ENCODE results near the gene MUC6. TPM values are rescaled to one million over a fixed set of nuclear protein-coding genes. Genes with fewer than 3 reads are reported as not detected.

The MUC6 gene
- total RNA-seq, 2 donors from 2014 or later: 13.1 TPM; not detected in 1

GRCh38 chr11:1054143-1055108 is 17.9 kb upstream of the MUC6 start:
- ATAC-seq (ENCODE audit: insufficient number of reproducible peaks, low FRiP score, low read depth) (no peak), DNase-seq (ENCODE audit: low spot score) (no peak)
- Histone ChIP-seq H3K4me1 (ENCODE audit: control insufficient read depth in 1 of 2, low read depth in 2 of 2) (no peaks in the 10 kb centered on the region), H3K27ac (no peak overlapping the region), H3K27me3 (replicated peaks; ENCODE audit: insufficient read depth) (no peaks in the 10 kb centered on the region), H3K4me3 (no peak overlapping the region), H3K9me3 (no peaks in the 10 kb centered on the region), H3K36me3 (no peaks in the 10 kb centered on the region)
- TF ChIP-seq, protein P1, sequence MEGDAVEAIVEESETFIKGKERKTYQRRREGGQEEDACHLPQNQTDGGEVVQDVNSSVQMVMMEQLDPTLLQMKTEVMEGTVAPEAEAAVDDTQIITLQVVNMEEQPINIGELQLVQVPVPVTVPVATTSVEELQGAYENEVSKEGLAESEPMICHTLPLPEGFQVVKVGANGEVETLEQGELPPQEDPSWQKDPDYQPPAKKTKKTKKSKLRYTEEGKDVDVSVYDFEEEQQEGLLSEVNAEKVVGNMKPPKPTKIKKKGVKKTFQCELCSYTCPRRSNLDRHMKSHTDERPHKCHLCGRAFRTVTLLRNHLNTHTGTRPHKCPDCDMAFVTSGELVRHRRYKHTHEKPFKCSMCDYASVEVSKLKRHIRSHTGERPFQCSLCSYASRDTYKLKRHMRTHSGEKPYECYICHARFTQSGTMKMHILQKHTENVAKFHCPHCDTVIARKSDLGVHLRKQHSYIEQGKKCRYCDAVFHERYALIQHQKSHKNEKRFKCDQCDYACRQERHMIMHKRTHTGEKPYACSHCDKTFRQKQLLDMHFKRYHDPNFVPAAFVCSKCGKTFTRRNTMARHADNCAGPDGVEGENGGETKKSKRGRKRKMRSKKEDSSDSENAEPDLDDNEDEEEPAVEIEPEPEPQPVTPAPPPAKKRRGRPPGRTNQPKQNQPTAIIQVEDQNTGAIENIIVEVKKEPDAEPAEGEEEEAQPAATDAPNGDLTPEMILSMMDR (IDR thresholded peaks at IDR 0.05): no peak

DNA sequence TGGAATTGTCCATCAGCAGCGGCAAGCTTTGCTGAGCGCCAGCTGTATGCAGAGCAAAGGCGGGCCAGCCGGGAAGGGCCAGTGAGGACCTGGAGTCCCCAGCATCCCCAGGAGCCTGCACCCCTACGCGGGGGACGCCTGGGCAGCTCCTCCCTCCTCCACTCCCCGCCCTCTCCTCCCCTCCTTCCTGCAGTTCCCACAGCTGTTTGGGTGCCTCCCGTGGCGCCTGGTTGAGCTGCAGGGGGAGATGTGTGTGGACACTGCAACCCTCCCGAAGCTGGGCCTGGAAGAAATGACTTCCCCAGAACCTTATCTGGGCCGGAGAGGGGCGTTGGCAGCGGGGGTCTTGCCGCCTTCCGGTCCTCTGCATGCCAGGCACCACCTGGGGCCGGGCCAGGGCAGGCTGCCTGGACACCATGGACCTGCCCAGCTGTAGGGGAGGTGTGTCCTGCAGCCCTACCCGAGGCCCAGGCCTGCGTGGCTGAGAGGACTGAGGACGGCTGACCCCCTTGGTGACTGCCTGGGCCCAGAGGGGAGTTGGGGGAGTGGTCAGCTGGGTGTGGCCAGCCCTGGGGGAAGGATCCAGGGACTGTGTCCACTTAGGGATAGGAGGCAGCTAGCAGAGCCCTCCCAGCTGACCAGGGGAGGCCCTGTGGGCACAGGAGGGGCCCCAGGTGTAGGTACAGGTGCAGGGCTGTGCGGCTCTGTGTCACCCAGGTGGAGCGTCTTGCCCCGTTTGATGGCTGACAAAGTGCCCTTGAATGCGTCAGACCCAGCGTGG is 16.8 kb upstream of the MUC6 start:
- H3K9me3 ChIP-seq: no peaks in the 10 kb centered on the region
- ATAC-seq (ENCODE audit: insufficient number of reproducible peaks, low FRiP score, low read depth) (no peak), DNase-seq (ENCODE audit: low spot score) (no peak)
- TF ChIP-seq, protein P1 (IDR thresholded peaks at IDR 0.05): no peak
- no peak overlapping the region for H3K4me3 ChIP-seq
- no peak overlapping the region for H3K27ac ChIP-seq
- H3K4me1 ChIP-seq (ENCODE audit: control insufficient read depth in 1 of 2, low read depth in 2 of 2): no peaks in the 10 kb centered on the region
- no peaks in the 10 kb centered on the region for H3K36me3 ChIP-seq
- no peaks in the 10 kb centered on the region for H3K27me3 ChIP-seq (replicated peaks; ENCODE audit: insufficient read depth)

DNA sequence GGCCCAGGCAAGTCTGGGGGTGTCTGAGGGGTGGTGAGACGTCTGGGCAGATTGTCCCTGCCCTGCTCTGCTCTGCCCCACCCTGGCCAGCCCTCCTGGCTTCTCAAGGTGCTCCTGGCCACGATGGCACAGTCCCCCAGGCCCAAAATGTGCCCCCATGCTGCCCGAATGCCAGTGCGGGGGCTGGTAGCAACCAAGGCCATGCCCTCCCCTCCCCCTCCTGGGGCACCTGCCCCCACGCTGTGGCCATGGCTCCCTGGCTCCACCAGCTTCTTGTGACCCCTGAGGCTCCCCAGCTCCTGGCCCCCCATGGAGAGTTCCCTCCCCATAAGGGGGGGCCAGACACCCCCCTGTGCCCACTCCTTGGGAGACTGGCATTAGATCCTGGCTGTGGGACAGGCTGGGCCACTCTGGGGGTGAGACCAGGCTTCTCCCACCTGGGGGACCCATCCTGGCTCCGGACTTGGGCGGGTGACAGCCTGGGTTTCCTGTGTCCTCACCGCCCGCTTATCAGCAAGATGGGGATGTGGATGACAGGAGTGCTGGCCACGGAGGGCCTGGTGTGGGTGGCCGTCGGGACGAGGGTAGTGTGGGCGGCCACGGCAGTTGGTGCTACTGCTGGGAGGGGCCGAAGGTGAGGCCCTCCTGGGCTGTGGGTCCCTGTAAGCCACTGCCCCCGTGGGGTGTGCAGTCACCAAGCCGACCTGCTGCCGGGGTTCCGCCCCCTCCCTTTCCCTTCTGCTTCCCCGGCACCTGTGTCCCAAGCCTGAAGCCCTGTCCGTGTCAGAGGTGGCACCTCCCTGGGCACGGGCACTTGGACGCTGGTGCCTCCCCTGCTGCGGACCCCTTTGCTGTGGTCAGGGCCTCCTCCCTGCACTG is 15.9 kb upstream of the MUC6 start:
- no peak for ATAC-seq (ENCODE audit: insufficient number of reproducible peaks, low FRiP score, low read depth)
- H3K4me3 ChIP-seq: no peak overlapping the region
- H3K9me3 ChIP-seq: no peaks in the 10 kb centered on the region
- no peak overlapping the region for H3K27ac ChIP-seq
- no peaks in the 10 kb centered on the region for H3K4me1 ChIP-seq (ENCODE audit: control insufficient read depth in 1 of 2, low read depth in 2 of 2)
- no peak for DNase-seq (ENCODE audit: low spot score)
- no peaks in the 10 kb centered on the region for H3K27me3 ChIP-seq (replicated peaks; ENCODE audit: insufficient read depth)
- H3K36me3 ChIP-seq: no peaks in the 10 kb centered on the region
- TF ChIP-seq, protein P1 (IDR thresholded peaks at IDR 0.05): no peak

GRCh38 chr11:1051356-1052132 is 15.0 kb upstream of the MUC6 start:
- DNase-seq (ENCODE audit: low spot score): no peak
- H3K4me1 ChIP-seq (ENCODE audit: control insufficient read depth in 1 of 2, low read depth in 2 of 2): no peaks in the 10 kb centered on the region
- H3K36me3 ChIP-seq: no peaks in the 10 kb centered on the region
- no peak overlapping the region for H3K27ac ChIP-seq
- TF ChIP-seq, protein P1 (IDR thresholded peaks at IDR 0.05): no peak
- H3K4me3 ChIP-seq: no peak overlapping the region
- no peaks in the 10 kb centered on the region for H3K9me3 ChIP-seq
- H3K27me3 ChIP-seq (replicated peaks; ENCODE audit: insufficient read depth): no peaks in the 10 kb centered on the region
- no peak for ATAC-seq (ENCODE audit: insufficient number of reproducible peaks, low FRiP score, low read depth)
